ENCODE data around the gene FKBP3. TPM values are rescaled to one million over a fixed set of nuclear protein-coding genes. Genes with fewer than 3 reads are reported as not detected.

FKBP3 gene
- total and polyA plus RNA-seq, 2 of the 13 experiments (the other 11 are each of a cell fraction or from before 2014, with no cell fraction given), result 57.0 to 87.6 TPM

DNA sequence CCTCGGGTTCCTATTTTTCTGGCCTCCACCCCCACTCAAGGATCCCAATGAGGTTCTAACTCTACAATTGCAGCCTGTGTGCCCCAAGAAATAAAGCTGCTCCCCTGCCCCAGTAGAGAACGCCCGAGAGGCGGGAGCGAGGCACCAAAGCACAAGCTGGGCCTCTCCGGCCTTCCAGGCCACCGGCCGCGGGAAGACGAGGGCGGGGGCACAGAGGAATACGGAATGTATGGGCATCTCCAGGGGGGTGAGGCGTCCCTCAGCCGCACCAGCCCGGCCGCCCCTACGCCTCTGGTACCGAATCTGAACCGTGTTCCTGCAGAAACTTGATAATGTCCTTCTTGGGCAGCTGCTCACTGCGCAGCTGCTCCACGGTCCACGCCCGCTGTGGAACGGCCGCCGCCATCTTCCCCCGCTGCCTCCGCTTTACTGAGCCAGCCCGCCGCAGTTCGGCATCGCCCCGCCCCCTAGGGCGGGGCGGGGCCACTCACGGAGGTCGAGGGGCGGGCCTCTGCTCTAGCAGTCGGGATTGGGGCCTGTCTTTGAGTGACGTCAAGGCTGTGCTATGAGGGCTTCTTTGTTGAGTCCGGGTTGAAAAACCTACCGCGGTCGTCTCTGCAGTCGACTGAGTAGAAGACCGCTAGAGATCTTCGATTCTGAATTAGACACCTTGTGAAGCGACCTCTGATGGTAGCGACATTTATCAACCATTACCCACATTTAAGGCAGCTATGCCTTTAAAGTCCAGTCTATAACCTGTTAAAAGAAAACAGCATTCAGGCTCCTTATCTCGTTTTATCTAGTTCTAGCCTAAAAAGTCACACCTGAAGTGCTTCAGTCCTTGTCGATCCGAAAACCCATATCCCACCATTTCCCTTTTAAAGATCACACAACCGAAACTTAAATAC, at the start of gene FKBP3 (continued):
- TF ChIP-seq ETV6 (CRISPR knock-in tag; conservative IDR thresholded peaks at IDR 0.05) (0 out of 2 replicates have a peak, but pooled peaks have one; percentile 49), ZNF121 (CRISPR knock-in tag; IDR thresholded peaks at IDR 0.05) (no peak), REXO4 (CRISPR knock-in tag; IDR thresholded peaks at IDR 0.05; ENCODE audit: borderline replicate concordance) (no peak), ZNF773 (CRISPR knock-in tag; IDR thresholded peaks at IDR 0.05; ENCODE audit: borderline replicate concordance) (no peak), ZNF556 (CRISPR knock-in tag; IDR thresholded peaks at IDR 0.05; ENCODE audit: borderline replicate concordance) (no peak), ZNF264 (CRISPR knock-in tag; IDR thresholded peaks at IDR 0.05) (no peak), SIN3A (IDR thresholded peaks at IDR 0.05; ENCODE audit: borderline replicate concordance, low read depth, low read length) (peak; percentile 75; the same call in 1 of the 2 replicates), ZNF674 (CRISPR knock-in tag; IDR thresholded peaks at IDR 0.05; ENCODE audit: low read depth) (no peak), CENPT (CRISPR knock-in tag; IDR thresholded peaks at IDR 0.05; ENCODE audit: low read depth) (no peak), MAZ (IDR thresholded peaks at IDR 0.05; ENCODE audit: borderline replicate concordance, low read depth, low read length) (peak; percentile 78), MAZ (CRISPR knock-in tag; IDR thresholded peaks at IDR 0.05; ENCODE audit: low read depth) (no peak), SP4 (CRISPR knock-in tag; IDR thresholded peaks at IDR 0.05) (peak; percentile 82), GATAD2A (CRISPR knock-in tag; IDR thresholded peaks at IDR 0.05) (no peak; the same call in 1 of the 2 replicates), SP5 (CRISPR knock-in tag; IDR thresholded peaks at IDR 0.05; ENCODE audit: borderline replicate concordance, low read depth) (no peak), YY1 (IDR thresholded peaks at IDR 0.05; ENCODE audit: insufficient read depth, insufficient replicate concordance, low read depth, low read length) (peak; percentile 93), MAX (IDR thresholded peaks at IDR 0.05) (peak; percentile 71; the same call in 1 of the 2 replicates), KLF13 (CRISPR knock-in tag; IDR thresholded peaks at IDR 0.05) (no peak)
- TF ChIP-seq, protein P1, sequence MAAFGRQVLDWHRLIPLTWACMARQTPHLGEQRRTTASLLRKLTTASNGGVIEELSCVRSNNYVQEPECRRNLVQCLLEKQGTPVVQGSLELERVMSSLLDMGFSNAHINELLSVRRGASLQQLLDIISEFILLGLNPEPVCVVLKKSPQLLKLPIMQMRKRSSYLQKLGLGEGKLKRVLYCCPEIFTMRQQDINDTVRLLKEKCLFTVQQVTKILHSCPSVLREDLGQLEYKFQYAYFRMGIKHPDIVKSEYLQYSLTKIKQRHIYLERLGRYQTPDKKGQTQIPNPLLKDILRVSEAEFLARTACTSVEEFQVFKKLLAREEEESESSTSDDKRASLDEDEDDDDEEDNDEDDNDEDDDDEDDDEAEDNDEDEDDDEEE (CRISPR knock-in tag; IDR thresholded peaks at IDR 0.05), result no peak; the same call in 1 of the 2 replicates
- TF ChIP-seq, protein P2, sequence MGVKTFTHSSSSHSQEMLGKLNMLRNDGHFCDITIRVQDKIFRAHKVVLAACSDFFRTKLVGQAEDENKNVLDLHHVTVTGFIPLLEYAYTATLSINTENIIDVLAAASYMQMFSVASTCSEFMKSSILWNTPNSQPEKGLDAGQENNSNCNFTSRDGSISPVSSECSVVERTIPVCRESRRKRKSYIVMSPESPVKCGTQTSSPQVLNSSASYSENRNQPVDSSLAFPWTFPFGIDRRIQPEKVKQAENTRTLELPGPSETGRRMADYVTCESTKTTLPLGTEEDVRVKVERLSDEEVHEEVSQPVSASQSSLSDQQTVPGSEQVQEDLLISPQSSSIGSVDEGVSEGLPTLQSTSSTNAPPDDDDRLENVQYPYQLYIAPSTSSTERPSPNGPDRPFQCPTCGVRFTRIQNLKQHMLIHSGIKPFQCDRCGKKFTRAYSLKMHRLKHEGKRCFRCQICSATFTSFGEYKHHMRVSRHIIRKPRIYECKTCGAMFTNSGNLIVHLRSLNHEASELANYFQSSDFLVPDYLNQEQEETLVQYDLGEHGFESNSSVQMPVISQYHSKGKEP (CRISPR knock-in tag; IDR thresholded peaks at IDR 0.05), result no peak
- TF ChIP-seq, protein P3, sequence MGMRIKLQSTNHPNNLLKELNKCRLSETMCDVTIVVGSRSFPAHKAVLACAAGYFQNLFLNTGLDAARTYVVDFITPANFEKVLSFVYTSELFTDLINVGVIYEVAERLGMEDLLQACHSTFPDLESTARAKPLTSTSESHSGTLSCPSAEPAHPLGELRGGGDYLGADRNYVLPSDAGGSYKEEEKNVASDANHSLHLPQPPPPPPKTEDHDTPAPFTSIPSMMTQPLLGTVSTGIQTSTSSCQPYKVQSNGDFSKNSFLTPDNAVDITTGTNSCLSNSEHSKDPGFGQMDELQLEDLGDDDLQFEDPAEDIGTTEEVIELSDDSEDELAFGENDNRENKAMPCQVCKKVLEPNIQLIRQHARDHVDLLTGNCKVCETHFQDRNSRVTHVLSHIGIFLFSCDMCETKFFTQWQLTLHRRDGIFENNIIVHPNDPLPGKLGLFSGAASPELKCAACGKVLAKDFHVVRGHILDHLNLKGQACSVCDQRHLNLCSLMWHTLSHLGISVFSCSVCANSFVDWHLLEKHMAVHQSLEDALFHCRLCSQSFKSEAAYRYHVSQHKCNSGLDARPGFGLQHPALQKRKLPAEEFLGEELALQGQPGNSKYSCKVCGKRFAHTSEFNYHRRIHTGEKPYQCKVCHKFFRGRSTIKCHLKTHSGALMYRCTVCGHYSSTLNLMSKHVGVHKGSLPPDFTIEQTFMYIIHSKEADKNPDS (CRISPR knock-in tag; IDR thresholded peaks at IDR 0.05), result no peak
- TF ChIP-seq, protein P4, sequence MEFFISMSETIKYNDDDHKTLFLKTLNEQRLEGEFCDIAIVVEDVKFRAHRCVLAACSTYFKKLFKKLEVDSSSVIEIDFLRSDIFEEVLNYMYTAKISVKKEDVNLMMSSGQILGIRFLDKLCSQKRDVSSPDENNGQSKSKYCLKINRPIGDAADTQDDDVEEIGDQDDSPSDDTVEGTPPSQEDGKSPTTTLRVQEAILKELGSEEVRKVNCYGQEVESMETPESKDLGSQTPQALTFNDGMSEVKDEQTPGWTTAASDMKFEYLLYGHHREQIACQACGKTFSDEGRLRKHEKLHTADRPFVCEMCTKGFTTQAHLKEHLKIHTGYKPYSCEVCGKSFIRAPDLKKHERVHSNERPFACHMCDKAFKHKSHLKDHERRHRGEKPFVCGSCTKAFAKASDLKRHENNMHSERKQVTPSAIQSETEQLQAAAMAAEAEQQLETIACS (CRISPR knock-in tag; IDR thresholded peaks at IDR 0.05), result no peak
